ENCODE results near the gene MEGF8.

Gene MEGF8

GRCh38 chr19:42311657-42312056, 13.8 kb upstream of the MEGF8 start:
- Histone ChIP-seq H3K4me3 (replicated peaks; ENCODE audit: insufficient read depth, low read length) (no peak overlapping the region), H3K27ac (replicated peaks) (no peak overlapping the region), H3K27me3 (ENCODE audit: insufficient read depth, poor library complexity, severe bottlenecking) (peaks cover 17% of the 10 kb centered on the region)
- DNase-seq (ENCODE audit: low read depth in 1 of 2, low spot score in 1 of 2): no peak
- TF ChIP-seq REST (IDR thresholded peaks at IDR 0.05; ENCODE audit: insufficient replicate concordance, low read depth) (no peak), GABPA (IDR thresholded peaks at IDR 0.05; ENCODE audit: low read depth) (no peak), SPI1 (IDR thresholded peaks at IDR 0.05; ENCODE audit: borderline replicate concordance, low read depth) (no peak), CTCF (IDR thresholded peaks at IDR 0.05; ENCODE audit: insufficient read depth, low read length) (no peak), POLR2AphosphoS5 (IDR thresholded peaks at IDR 0.05; ENCODE audit: low read depth) (no peak)

DNA sequence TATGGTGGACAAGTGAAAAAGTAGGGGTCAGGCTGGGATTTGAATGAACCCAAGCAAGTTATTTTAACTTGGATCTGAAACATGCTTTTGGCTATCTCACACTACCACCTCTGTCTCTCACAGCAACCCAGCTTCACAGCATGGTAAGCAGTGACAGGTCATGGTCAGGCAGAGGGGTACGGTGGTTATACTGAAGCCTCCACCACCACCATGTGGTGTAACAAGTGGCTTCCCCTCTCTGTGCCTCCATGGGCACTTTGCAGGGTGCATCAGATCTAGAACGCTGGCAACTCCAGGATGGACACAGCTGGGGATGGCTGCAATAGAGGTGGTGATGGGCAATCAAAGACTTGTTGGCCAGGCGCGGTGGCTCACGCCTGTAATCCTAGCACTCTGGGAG, 13.1 kb upstream of the MEGF8 start:
- DNase-seq (ENCODE audit: low read depth in 1 of 2, low spot score in 1 of 2): no peak
- Histone ChIP-seq H3K4me3 (replicated peaks; ENCODE audit: insufficient read depth, low read length) (no peak overlapping the region), H3K27me3 (ENCODE audit: insufficient read depth, poor library complexity, severe bottlenecking) (peaks cover 17% of the 10 kb centered on the region), H3K27ac (replicated peaks) (no peak overlapping the region)
- TF ChIP-seq POLR2AphosphoS5 (IDR thresholded peaks at IDR 0.05; ENCODE audit: low read depth) (no peak), CTCF (IDR thresholded peaks at IDR 0.05; ENCODE audit: insufficient read depth, low read length) (no peak)

GRCh38 chr19:42313096-42313839, 12.2 kb upstream of the MEGF8 start, which contains the start of gene TMEM145:
Gene TMEM145 (plus strand): TSS chr19:42313309. CDS start chr19:42313377, 68 bp downstream.
- H3K4me3 ChIP-seq (replicated peaks; ENCODE audit: insufficient read depth, low read length): peak within 1 kb of the TSS; percentile 39
- TF ChIP-seq CTCF (IDR thresholded peaks at IDR 0.05; ENCODE audit: insufficient read depth, low read length) (no peak), POLR2AphosphoS5 (IDR thresholded peaks at IDR 0.05; ENCODE audit: low read depth) (no peak), REST (IDR thresholded peaks at IDR 0.05; ENCODE audit: insufficient replicate concordance, low read depth) (peak; percentile 93), SPI1 (IDR thresholded peaks at IDR 0.05; ENCODE audit: borderline replicate concordance, low read depth) (no peak)
- H3K27ac ChIP-seq (replicated peaks): no peak within 1 kb of the TSS

More at GRCh38 chr19:42313096-42313839, 12.2 kb upstream of the MEGF8 start, which contains the start of gene TMEM145:
- H3K27me3 ChIP-seq (ENCODE audit: insufficient read depth, poor library complexity, severe bottlenecking): peaks cover 17% of the 10 kb centered on the region
- peak; percentile 25 to 38 for DNase-seq (ENCODE audit: low read depth in 1 of 2, low spot score in 1 of 2)

Data from HL-60 (cell line).